Cardiac fibroblast (primary cell): Measurements from ENCODE around the gene TRIM17.

Source experiments
- DNase-seq, 2 donors: peaks; one replicate each; pipeline versions ENCODE4 v3.0.0 to v3.0.0-alpha.2; 2010; ENCODE audit warnings: low read depth in 2 of 2
- H3K4me3 ChIP-seq, 2 donors: replicated peaks in 1 of 2; 1 replicate in 1 of 2; 2 replicates in 1 of 2; pipeline ENCODE4 v1.5.1; 2011; ENCODE audit warnings: low read depth in 2 of 2, low read length in 2 of 2, mild to moderate bottlenecking in 2 of 2, moderate library complexity in 1 of 2
- CTCF ChIP-seq: IDR thresholded peaks from one replicate; pipeline ENCODE4 v1.5.1; 2011; ENCODE audit warnings: low read depth, mild to moderate bottlenecking, low read length, inconsistent platforms

The TRIM17 gene

GRCh38 chr1:228374711-228375577 is 41.7 kb downstream of the TRIM17 start:
- H3K4me3 ChIP-seq: no peak overlapping the region
- DNase-seq: peak; percentile 96 to 100
- TF ChIP-seq CTCF: no peak

- TF ChIP-seq CTCF: no peak
- DNase-seq: no peak
- no peak overlapping the region for H3K4me3 ChIP-seq
These were observed 42.7 kb downstream of the TRIM17 start for GRCh38 chr1:228373681-228374571.

GRCh38 chr1:228373004-228373680 is 43.5 kb downstream of the TRIM17 start:
- H3K4me3 ChIP-seq: no peak overlapping the region
- TF ChIP-seq CTCF: no peak
- DNase-seq: no peak

DNA sequence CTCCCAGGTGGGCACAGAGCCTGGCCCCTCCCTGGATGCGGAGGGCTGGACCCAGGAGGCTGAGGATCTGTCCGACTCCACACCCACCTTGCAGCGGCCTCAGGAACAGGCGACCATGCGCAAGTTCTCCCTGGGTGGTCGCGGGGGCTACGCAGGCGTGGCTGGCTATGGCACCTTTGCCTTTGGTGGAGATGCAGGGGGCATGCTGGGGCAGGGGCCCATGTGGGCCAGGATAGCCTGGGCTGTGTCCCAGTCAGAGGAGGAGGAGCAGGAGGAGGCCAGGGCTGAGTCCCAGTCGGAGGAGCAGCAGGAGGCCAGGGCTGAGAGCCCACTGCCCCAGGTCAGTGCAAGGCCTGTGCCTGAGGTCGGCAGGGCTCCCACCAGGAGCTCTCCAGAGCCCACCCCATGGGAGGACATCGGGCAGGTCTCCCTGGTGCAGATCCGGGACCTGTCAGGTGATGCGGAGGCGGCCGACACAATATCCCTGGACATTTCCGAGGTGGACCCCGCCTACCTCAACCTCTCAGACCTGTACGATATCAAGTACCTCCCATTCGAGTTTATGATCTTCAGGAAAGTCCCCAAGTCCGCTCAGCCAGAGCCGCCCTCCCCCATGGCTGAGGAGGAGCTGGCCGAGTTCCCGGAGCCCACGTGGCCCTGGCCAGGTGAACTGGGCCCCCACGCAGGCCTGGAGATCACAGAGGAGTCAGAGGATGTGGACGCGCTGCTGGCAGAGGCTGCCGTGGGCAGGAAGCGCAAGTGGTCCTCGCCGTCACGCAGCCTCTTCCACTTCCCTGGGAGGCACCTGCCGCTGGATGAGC is 44.3 kb downstream of the TRIM17 start:
- no peak overlapping the region for H3K4me3 ChIP-seq
- DNase-seq: no peak
- TF ChIP-seq CTCF: no peak

DNA sequence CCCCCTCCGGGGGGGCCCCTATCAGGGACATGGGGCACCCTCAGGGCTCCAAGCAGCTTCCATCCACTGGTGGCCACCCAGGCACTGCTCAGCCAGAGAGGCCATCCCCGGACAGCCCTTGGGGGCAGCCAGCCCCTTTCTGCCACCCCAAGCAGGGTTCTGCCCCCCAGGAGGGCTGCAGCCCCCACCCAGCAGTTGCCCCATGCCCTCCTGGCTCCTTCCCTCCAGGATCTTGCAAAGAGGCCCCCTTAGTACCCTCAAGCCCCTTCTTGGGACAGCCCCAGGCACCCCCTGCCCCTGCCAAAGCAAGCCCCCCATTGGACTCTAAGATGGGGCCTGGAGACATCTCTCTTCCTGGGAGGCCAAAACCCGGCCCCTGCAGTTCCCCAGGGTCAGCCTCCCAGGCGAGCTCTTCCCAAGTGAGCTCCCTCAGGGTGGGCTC is 44.9 kb downstream of the TRIM17 start:
- TF ChIP-seq CTCF: no peak
- no peak overlapping the region for H3K4me3 ChIP-seq
- DNase-seq: no peak
